ENCODE results near the gene MAST3.

- no peak for TF ChIP-seq SP1 (IDR thresholded peaks at IDR 0.05)
- TF ChIP-seq GABPA (IDR thresholded peaks at IDR 0.05 in 1 of 2, conservative IDR thresholded peaks at IDR 0.05 in 1 of 2), result no peak
- TF ChIP-seq EGR1 (IDR thresholded peaks at IDR 0.05; ENCODE audit: low read depth in 2 of 2), result no peak
- TF ChIP-seq REST (IDR thresholded peaks at IDR 0.05), result no peak
Measured at GRCh38 chr19:18073197-18073596, 24.4 kb upstream of the MAST3 start.

All from liver (tissue), 2 donors.